Skin epidermis (tissue), 12 donors: Measurements from ENCODE around the gene SUN5.
"Not testable (repeated sequence)": the region's sequence is repeated elsewhere in the genome, so short reads cannot be mapped to it uniquely, and the experiment has no call there.

Source experiments
- H3K27ac ChIP-seq, 21 experiments: fragments of 200-600 bp; sonication (generic) in 11 of 21; one replicate each; pipeline ENCODE4 v1.5.0; 2020; ENCODE audit warnings: mild to moderate bottlenecking in 3 of 21, inconsistent platforms in 2 of 21, moderate library complexity in 2 of 21
- H3K4me3 ChIP-seq, 7 experiments: fragments of 200-600 bp; sonication (generic) in 2 of 7; one replicate each; pipeline ENCODE4 v1.5.0; 2020; ENCODE audit warnings: inconsistent platforms in 2 of 7, mild to moderate bottlenecking in 2 of 7, moderate library complexity in 1 of 7

The SUN5 gene

GRCh38 chr20:33004141-33004751 lies at the start of gene SUN5:
TSS of gene SUN5 (minus strand) at chr20:33004433. CDS start at chr20:33004340, 93 bp downstream.
- no peak within 1 kb of the TSS for H3K27ac ChIP-seq
- H3K4me3 ChIP-seq = no peak within 1 kb of the TSS

GRCh38 chr20:33053291-33054106 lies 49.3 kb upstream of the SUN5 start, which contains the start of gene BPIFB3:
TSS of gene BPIFB3 (plus strand) at chr20:33053903. CDS start at chr20:33055436, 1,533 bp downstream.
- Histone ChIP-seq H3K27ac (no peak within 1 kb of the TSS), H3K4me3 (no peak within 1 kb of the TSS)

DNA sequence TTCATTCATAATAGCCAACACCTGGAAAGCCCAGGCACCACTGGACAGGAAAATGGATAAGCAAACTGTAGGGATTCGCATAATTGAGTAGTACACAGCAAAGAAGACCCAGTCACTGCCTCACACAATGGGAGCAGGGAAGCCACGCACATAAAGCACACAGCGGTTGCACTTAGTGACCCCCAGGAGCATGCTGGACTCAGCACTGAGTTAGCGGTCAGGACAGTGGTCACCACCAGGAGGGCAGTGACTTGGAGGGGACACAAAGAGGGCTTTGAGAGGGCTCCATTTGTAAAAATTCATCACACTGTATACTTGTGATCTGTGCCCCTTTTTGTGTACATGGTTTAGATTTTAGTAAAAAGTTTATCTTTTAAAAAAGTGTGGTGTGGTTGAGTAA lies 47.1 kb upstream of the SUN5 start:
- Histone ChIP-seq H3K27ac (no peak overlapping the region), H3K4me3 (no peak overlapping the region)

DNA sequence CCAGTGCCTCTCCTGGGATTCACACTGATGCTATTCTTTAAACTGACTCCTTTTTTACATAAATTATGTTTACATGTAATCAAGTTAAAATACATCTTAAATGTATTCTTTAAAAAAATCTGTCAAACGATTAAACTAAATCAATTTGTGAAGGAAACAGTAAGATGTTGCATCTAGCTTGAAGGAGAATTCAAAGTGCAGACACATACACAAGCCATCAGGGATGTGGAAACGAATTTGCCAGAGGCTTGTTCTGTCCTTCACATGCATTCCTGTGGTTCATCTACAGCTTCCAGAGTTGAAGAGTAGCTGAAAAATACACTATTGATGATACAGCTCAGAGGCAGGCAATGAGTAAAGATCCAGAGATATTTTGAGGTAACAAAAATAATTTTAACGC lies 42.2 kb upstream of the SUN5 start:
- Histone ChIP-seq H3K4me3 (no peak overlapping the region), H3K27ac (no peak overlapping the region)

GRCh38 chr20:33045129-33045721 lies 41.0 kb upstream of the SUN5 start:
- not testable (repeated sequence) for H3K27ac ChIP-seq, H3K4me3 ChIP-seq

DNA sequence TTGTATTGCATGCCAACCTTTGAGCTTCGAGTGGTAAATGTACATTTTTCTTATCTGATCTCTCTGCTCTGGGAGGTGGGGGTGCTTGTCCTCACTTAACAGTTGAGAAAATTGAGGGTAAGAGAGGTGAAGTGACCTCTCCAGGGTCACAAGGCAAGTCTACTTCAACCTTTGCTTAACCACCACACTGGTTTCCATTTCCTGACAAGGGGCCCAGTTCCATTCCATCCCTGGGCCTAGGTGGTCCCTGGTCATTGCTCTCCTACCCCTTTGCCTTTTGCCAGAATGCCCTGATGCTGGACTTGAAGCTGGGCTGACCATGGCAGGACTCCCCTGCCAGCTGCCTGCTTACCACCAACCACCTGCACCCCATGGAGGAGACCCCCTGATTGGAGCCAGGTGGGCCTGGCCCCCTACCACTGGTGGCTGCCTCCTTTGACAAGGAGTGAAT lies 39.5 kb upstream of the SUN5 start:
- H3K27ac ChIP-seq = no peak overlapping the region
- no peak overlapping the region for H3K4me3 ChIP-seq

DNA sequence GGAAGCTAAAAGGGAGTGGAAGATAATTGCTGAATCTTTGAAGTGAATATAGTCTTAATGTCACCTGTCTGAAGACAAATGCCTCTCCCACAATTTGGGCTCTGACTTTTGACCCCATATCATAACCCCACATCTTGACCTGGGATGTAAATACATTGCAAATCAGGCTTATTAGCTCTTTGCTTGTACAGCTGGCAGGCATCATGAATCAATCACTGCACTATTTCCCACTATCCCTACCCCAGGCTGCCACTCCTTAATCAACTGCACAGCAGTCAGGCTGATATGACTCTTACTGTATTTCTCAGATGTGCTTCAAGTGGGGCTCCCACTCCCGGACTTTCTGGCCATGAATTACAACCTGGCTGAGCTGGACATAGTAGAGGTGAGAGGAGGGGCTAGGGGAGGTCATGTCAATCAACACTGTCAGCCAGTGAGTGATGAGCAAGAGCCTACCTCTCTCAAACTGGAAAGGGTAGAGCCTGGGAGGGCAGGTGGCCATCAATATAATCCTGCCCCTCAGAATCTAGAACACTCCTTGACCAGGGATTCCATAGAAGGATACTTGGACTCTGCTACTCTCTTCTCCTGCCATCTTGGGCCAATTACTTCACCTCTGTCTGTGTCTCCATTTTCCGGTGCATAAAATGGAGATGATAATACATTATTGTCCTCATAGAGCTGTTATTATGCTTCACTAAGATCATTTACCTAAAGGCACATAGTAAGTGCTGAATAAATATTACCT lies 38.9 kb upstream of the SUN5 start:
- no peak overlapping the region for H3K27ac ChIP-seq
- no peak overlapping the region for H3K4me3 ChIP-seq

DNA sequence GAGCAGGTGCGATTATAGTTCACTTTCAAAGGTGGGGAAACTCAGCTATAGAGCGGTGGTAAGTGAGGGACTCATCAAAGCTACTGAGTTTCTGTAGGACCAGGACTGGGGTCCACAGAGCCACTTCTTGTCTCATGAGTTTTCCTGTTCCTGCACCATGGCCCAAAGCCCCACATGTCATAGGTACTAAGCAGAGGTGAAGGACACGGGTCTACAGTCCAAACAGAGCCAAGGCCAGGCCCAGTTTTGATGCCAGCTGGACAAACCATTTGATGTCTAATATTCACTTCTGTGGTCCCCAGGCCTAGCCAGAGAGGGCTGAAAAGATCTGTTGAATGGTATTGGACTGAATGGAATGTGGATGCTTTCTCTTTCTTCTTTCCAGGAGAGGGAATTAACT lies 38.2 kb upstream of the SUN5 start:
- Histone ChIP-seq H3K27ac (no peak overlapping the region), H3K4me3 (no peak overlapping the region)

DNA sequence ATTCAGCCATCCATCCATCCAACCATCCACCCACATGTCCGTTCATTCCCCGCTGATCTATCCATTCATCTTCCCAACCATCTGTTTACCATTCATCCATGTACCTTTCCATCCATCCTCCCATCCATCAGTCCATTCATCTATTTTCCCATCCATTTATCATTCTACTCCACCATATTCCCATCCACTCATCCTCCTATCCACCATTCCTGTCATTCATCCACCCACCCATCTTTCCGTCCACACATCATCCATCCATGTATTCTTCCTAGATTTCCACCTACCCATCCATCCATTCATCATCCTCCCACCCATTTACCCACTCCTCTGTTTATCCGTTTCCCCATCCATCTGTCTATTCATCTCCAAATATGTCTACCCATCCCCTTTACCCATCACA lies 34.0 kb upstream of the SUN5 start:
- Histone ChIP-seq H3K4me3 (no peak overlapping the region), H3K27ac (no peak overlapping the region)

- H3K27ac ChIP-seq = no peak overlapping the region
- H3K4me3 ChIP-seq = no peak overlapping the region
These were observed 33.2 kb upstream of the SUN5 start for GRCh38 chr20:33037456-33037855.

- no peak overlapping the region for H3K27ac ChIP-seq
- no peak overlapping the region for H3K4me3 ChIP-seq
These were observed 30.8 kb upstream of the SUN5 start for GRCh38 chr20:33034901-33035492.

GRCh38 chr20:33034115-33034514 lies 29.9 kb upstream of the SUN5 start:
- no peak overlapping the region for H3K27ac ChIP-seq
- no peak overlapping the region for H3K4me3 ChIP-seq

DNA sequence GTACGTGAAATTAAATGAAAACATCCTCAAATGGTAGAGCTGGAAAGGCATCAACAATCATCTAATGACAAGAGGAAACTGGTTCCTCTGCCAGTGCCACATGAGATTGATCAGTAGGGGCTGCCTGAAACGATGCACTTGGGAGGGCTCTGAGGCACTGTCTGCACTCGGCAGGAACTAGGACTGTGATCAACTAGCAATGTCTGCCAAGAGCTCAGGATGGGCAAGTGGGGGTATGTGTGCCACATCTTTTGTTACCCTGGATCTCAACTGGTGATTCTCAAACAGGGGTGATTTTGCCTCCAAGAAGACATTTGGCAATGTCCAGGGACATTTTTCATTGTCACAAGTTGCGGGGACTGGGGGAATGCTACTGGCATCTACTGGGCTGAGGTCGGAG lies 29.1 kb upstream of the SUN5 start:
- H3K27ac ChIP-seq = no peak overlapping the region

DNA sequence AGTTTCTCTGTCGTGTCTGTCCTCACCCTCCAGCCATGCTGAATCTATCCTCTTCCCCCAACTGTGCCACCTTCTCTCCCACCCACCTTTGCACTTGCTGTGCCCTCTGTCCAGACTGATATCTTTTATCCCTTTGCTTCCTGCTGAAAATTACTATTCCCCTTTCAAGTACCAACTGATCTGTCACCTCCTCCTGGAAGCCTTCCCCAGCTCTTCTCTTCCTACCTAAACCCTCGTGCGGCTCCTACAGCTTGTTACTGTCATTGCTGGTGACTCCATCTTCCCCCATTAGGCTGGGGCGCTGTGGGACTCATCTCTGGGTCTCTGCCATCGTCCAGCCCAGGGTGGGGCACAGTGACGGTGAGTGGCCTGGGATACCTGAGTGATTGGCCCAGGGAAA lies 28.3 kb upstream of the SUN5 start:
- H3K4me3 ChIP-seq = no peak overlapping the region

More for the DNA sequence above, 29.1 kb upstream of the SUN5 start:
- H3K4me3 ChIP-seq = no peak overlapping the region

GRCh38 chr20:33031531-33031930 lies 27.3 kb upstream of the SUN5 start, which contains the start of gene BPIFB6:
TSS of gene BPIFB6 (plus strand) at chr20:33031648. CDS start at chr20:33031648, 0 bp downstream.
- Histone ChIP-seq H3K4me3 (no peak within 1 kb of the TSS), H3K27ac (no peak within 1 kb of the TSS)

More for the DNA sequence above, 28.3 kb upstream of the SUN5 start:
- H3K27ac ChIP-seq = no peak overlapping the region

- Histone ChIP-seq H3K27ac (no peak overlapping the region), H3K4me3 (no peak overlapping the region)
These were observed 26.3 kb upstream of the SUN5 start for GRCh38 chr20:33030569-33030968.

- Histone ChIP-seq H3K4me3 (no peak overlapping the region), H3K27ac (no peak overlapping the region)
These were observed 25.8 kb upstream of the SUN5 start for GRCh38 chr20:33030076-33030475.

GRCh38 chr20:33028875-33029274 lies 24.6 kb upstream of the SUN5 start:
- no peak overlapping the region for H3K4me3 ChIP-seq

More at GRCh38 chr20:33028875-33029274, 24.6 kb upstream of the SUN5 start:
- no peak overlapping the region for H3K27ac ChIP-seq
